Right lobe of liver (tissue), 4 donors: Measurements from ENCODE around the gene CRAT.

Experiments
- CTCF ChIP-seq, 4 donors: fragments of 200-600 bp in 3 of 4; fragments of 450-650 bp in 1 of 4; IDR thresholded peaks; one replicate each; pipeline versions ENCODE4 v1.5.1 to v1.8.0; 2016 to 2022; ENCODE audit warnings: antibody characterized with exemption in 4 of 4, mild to moderate bottlenecking in 2 of 4
- POLR2A ChIP-seq: fragments of 450-650 bp; IDR thresholded peaks from one replicate; pipeline ENCODE4 v1.6.1; 2017; ENCODE audit warnings: antibody characterized with exemption, mild to moderate bottlenecking
- donor health status: DM: no; HTN: no; CAD: no.
- donor health status: DM: no; HTN: no; CAD: no.
- donor health status: DM: no; HTN: yes; CAD: no.

GRCh38 chr9:129052592-129052991 is 58.0 kb downstream of the CRAT start:
- TF ChIP-seq CTCF (IDR thresholded peaks at IDR 0.05) (no peak), POLR2A (no peak)
